HG03159 (cell line): ENCODE data around the gene OPTC.
"Not testable (repeated sequence)": the region's sequence is repeated elsewhere in the genome, so short reads cannot be mapped to it uniquely, and the experiment has no call there.

ENCODE experiments used
- ATAC-seq: cut with Tn5 transposase; IDR thresholded peaks from one replicate; pipeline ENCODE4 v1.9.1; 2021; ENCODE audit warnings: mild to moderate bottlenecking, moderate library complexity; ENCODE audit not compliant: unreplicated experiment

The OPTC gene

GRCh38 chr1:203493901-203494300 lies at the start of gene OPTC:
TSS of gene OPTC (plus strand) at chr1:203494153. CDS start at chr1:203496006, 1,853 bp downstream.
- no peak for ATAC-seq

DNA sequence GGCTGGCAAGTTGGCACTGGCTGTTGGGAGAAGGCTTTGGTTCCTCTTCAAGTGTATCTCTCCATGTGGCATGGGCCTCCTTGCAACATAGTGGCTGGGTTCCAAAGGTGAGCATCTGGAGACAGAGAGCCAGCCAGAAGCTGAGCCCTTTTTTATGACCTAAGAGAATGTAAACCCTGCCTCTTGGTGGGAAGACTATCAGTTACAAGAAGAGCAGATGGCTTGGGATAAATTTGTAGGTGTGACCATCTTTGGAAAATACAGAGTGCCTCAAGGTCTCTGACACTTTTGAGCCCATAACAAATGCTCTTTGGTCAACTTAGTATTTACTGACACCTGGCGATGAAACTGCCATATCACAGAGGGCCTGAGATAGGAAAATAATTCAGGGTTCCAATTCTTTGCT lies 49.8 kb upstream of the OPTC start:
- no peak for ATAC-seq

- no peak for ATAC-seq
These were observed 46.8 kb upstream of the OPTC start for GRCh38 chr1:203447151-203447550.

DNA sequence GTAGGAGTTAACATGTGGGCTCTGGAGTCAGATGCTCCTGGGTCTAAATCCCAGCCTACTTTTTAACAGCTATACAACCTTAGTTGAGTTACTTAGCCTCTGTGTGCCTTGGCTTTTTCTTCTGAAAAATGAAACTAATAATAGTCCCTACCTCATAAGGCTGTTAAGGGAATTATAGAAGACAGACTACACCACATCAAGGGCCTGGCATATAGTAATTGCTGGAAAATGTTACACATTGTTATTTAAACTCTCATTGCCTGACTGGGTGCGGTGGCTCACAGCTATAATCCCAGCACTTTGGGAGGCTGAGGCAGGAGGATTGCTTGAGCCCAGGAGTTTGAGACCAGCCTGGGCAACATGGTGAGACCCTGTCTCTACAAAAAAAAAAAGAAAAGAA lies 46.4 kb upstream of the OPTC start:
- not testable (repeated sequence) for ATAC-seq

DNA sequence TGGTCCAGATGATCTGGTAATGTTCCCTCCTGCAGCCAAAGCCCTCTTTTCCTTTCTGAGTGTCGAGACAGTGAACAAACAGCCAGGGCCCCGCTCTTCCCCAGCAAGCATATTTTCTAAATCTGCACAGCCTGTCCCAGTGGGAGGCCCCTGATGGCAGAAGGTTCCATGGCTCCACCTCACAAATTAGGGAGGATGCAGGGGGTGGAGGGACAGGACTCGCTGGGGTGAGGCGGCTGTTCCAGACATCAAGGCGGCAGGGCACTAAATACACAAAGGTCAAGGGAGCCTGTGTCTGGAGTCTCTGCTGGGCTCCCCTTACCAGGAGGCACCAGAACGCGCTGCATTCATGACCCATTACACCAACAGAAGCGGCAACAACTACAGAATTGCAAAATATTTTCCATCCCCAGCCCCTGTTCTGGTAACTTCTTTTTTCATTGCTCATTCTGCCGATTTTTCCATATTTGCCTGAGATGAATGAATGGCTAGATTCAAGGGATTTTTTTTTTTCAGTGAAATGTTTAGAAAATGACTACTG lies 45.4 kb upstream of the OPTC start:
- ATAC-seq: no peak

GRCh38 chr1:203450001-203450400 lies 44.0 kb upstream of the OPTC start:
- ATAC-seq: no peak

- ATAC-seq: no peak
These were observed 43.3 kb upstream of the OPTC start for GRCh38 chr1:203450479-203451149.

- no peak for ATAC-seq
These were observed 41.8 kb upstream of the OPTC start for GRCh38 chr1:203451836-203452784.

DNA sequence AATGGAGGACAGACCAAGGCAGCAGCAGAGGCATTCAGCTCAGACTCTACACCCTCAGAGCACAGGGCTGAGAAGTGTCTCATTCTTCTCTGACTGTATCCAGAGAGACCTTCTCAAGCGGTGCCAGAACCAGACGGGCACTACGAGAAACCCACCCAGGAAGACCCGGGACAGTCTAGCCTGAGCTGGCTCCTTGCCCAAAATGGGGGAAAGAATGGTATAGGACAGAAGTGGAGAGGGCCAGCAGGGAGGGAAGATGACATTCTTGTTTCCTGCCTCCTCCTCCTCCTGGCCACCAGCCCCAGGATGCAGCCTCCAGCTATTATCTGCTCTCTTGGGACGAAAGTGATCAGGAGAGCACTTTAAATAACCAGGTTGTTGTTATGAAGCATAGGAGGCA lies 40.9 kb upstream of the OPTC start:
- no peak for ATAC-seq

GRCh38 chr1:203453616-203454015 lies 40.3 kb upstream of the OPTC start:
- no peak for ATAC-seq

GRCh38 chr1:203454986-203455471 lies 38.9 kb upstream of the OPTC start:
- no peak for ATAC-seq

DNA sequence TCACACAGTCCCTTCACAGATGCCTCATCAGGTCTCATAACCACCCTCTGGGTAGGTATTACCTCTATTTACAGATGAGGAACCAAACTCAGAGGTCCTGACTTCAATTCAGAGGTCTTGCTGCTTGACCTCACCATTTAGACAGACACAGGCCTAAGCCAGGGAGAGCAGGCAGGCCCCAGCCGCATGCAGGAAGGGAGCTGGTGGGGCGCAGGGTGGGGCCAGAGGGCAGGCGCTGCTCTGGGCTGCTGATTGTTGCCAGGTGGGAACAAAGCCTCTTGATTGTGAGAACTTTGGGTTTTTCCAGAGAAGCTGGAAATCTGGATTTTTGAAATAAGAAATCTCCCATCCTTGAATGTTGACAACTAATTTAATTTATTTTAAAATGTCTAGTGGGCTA lies 38.2 kb upstream of the OPTC start:
- ATAC-seq: no peak

DNA sequence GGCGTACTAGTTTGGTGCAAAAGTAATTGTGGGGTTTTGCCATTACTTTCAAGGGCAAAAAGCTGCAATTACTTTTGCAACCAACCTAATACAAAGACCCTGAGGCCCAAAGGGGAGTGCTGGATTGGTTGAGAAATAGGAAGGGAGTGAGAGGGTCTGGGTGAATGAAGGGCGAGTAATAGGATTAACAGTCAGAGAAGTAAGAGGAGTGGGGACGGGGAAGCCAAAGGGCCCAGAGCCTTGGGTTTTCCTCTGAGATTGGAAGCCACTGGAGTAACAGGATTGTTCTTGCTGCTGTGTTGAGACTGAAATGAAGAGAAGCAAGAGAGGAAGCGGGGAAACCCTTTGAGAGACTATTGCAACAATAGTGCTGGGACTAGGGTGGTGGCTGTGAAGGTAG lies 37.4 kb upstream of the OPTC start:
- ATAC-seq: no peak

- ATAC-seq: no peak
These were observed 35.9 kb upstream of the OPTC start for GRCh38 chr1:203458078-203458477.

GRCh38 chr1:203459671-203460201 lies 34.2 kb upstream of the OPTC start:
- no peak for ATAC-seq

GRCh38 chr1:203461717-203462116 lies 32.2 kb upstream of the OPTC start:
- ATAC-seq: no peak

- ATAC-seq: no peak
These were observed 31.8 kb upstream of the OPTC start for GRCh38 chr1:203462143-203462542.

GRCh38 chr1:203462878-203463277 lies 31.1 kb upstream of the OPTC start:
- no peak for ATAC-seq

GRCh38 chr1:203463469-203464062 lies 30.4 kb upstream of the OPTC start:
- no peak for ATAC-seq

- no peak for ATAC-seq
These were observed 29.7 kb upstream of the OPTC start for GRCh38 chr1:203464226-203464625.

DNA sequence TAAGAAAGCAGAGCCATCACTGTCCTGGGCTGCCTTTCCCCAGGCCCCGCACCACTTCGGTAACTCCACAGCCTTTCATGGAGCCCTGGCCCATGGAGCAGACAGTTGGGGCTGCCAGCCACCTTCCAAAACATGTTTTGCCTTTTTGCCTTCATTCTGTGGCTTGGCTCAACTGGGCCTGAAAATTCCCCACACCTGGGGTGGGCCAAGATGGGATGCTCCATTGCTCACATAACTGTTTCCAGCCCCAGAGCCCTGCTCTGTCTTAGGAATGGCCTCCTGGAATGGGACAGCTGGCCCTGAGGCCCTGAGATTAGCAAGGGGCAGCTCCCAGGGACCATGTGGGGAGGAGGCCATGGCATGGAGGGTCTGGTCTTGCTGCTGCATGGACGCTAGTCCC lies 29.2 kb upstream of the OPTC start:
- ATAC-seq: no peak
